Psoas muscle (tissue), 8 donors: ENCODE measurements around the gene KCNMA1. TPM values are rescaled to one million over a fixed set of nuclear protein-coding genes. Genes with fewer than 3 reads are reported as not detected.
"Not testable (repeated sequence)": the region's sequence is repeated elsewhere in the genome, so short reads cannot be mapped to it uniquely, and the experiment has no call there.

Experiments
- ATAC-seq, 4 donors: fragments of 200-7000 bp; cut with Tn5 transposase; one replicate each; pipeline ENCODE4 v1.9.1; 2020; ENCODE audit warnings: moderate library complexity in 3 of 4, mild to moderate bottlenecking in 2 of 4
- DNase-seq, 2 donors: peaks; one replicate each; pipeline ENCODE4 v3.0.0-alpha.2; 2020
- H3K27ac ChIP-seq: fragments of 200-600 bp; one replicate; pipeline ENCODE4 v1.8.0; 2022
- H3K27me3 ChIP-seq, 3 donors: fragments of 200-600 bp in 1 of 3; one replicate each; pipeline versions ENCODE4 v1.6.1 to v1.8.0; 2013 to 2022; ENCODE audit warnings: low read length in 2 of 3, mild to moderate bottlenecking in 2 of 3, moderate library complexity in 1 of 3; ENCODE audit not compliant: insufficient read depth in 3 of 3
- H3K36me3 ChIP-seq, 2 donors: fragments of 200-600 bp in 1 of 2; one replicate each; pipeline versions ENCODE4 v1.6.1 to v1.8.0; 2013 to 2022; ENCODE audit warnings: low read depth in 1 of 2, mild to moderate bottlenecking in 1 of 2, moderate library complexity in 1 of 2; ENCODE audit not compliant: insufficient read depth in 1 of 2
- H3K4me1 ChIP-seq: fragments of 200-600 bp; one replicate; pipeline ENCODE4 v1.8.0; 2022
- H3K4me3 ChIP-seq: fragments of 200-600 bp; one replicate; pipeline ENCODE4 v1.8.0; 2022; ENCODE audit warnings: mild to moderate bottlenecking
- H3K9me3 ChIP-seq: fragments of 200-600 bp; one replicate; pipeline ENCODE4 v1.8.0; 2022
- CTCF ChIP-seq: fragments of 200-600 bp; IDR thresholded peaks from one replicate; pipeline ENCODE4 v1.8.0; 2022; ENCODE audit warnings: antibody characterized with exemption
- WGBS, 3 donors: extraction: QIAGEN DNeasy Blood & Tissue Kit; methylation state at CpG; one replicate each; pipeline versions ENCODE4 v1.1.6 to v1.1.7; 2013; 5-methylcytosine and 5-hydroxymethylcytosine counted together
- intact Hi-C, 2 donors: fragments of 100-400 bp; cut with DNase I; formaldehyde crosslinking; loops; one replicate each; pipeline versions ENCODE4 v1.11.0 to v1.14.2; 2022
- polyA plus RNA-seq, 3 donors: library from polyadenylated mRNA; stranded (reverse); fragments of 200-250 nt; gene quantifications; one replicate each; pipeline ENCODE4 v1.2.3, GENCODE V29; 2013
- total RNA-seq, 4 donors: library from RNA; stranded (reverse); fragmentation: NEBNext Ultra II Directional in 2 of 4; extraction: Animal tissue kit (Norgen Biotek cat#: 25700) in 2 of 4; gene quantifications; one replicate each; pipeline versions ENCODE4 v1.2.1 to v1.2.4, GENCODE V29; 2021 to 2023
- donor health status: healthy with polysubstance abuse.
- donor health status: DM: no; HTN: no; CAD: no; lungs with moderate emphysema.
- donor health status: Bipolar disorder and iron deficiency.
- donor health status: healthy.
- donor health status: DM: yes; HTN: yes; CAD: no.
- donor health status: DM: no; HTN: no; CAD: no.
- donor health status: DM: no; HTN: no; CAD: no.
- donor health status: DM: yes; HTN: yes; CAD: no.

The KCNMA1 gene
- total and polyA plus RNA-seq, 7 donors, result 7.9 to 53.0 (median 41.9) TPM

- no peaks in the 10 kb centered on the region for H3K9me3 ChIP-seq
- no peaks in the 10 kb centered on the region for H3K27me3 ChIP-seq
- H3K4me1 ChIP-seq, result peaks cover 5% of the 10 kb centered on the region
- no peak overlapping the region for H3K27ac ChIP-seq
- DNase-seq (no peak), ATAC-seq (no peak)
- no peaks in the 10 kb centered on the region for H3K36me3 ChIP-seq
- TF ChIP-seq CTCF, result no peak
- intact Hi-C loops, result no loop called here
- WGBS, 3 donors, result 41 to 66% (median 42%) methylated on average over 5 of the region's 5 CpGs
- no peak overlapping the region for H3K4me3 ChIP-seq
Observed at GRCh38 chr10:77417359-77417758, 220.2 kb downstream of the KCNMA1 start.

GRCh38 chr10:77416311-77417135 lies 221.1 kb downstream of the KCNMA1 start:
- no peak for DNase-seq
- H3K27me3 ChIP-seq, result no peaks in the 10 kb centered on the region
- no peak for TF ChIP-seq CTCF
- 90 to 92% (median 90%) methylated on average over 14 of the region's 14 CpGs for WGBS, 3 donors
- peaks cover 9% of the 10 kb centered on the region for H3K4me1 ChIP-seq
- H3K9me3 ChIP-seq, result no peaks in the 10 kb centered on the region
- no peak overlapping the region for H3K27ac ChIP-seq
- H3K36me3 ChIP-seq, result no peaks in the 10 kb centered on the region
- H3K4me3 ChIP-seq, result no peak overlapping the region
- intact Hi-C loops, result no loop called here
- ATAC-seq, result no peak

DNA sequence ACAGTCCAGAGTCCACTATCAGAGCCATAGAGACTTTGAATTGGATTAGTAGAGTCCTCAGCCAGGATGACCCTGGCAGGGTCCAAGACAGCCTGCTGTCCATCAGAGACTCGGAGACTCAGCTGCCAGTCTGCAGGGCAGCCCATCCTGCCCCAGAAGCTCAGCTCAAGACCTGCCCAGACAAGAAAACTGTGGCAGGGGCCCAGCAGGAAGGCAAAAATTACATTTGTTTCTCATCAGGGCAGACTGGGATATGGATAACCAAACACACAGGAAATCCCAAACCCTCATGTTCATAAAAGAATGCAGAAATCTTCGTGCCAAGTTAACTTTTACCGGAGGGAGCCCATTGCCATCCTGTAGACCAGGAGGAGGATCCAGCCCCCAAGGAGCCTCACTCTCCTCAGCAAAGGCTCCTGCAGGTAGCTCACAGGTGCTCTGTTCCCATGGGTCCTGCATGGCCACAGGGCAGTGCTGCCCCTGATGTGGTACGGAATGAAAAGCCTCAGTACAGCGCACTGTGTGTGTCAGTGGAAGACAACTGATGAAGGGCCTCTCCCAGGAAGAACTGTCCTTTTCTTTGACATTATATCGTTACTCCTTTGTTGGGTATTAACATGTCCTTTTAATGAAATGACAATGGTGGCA lies 222.2 kb downstream of the KCNMA1 start:
- H3K27me3 ChIP-seq, result no peaks in the 10 kb centered on the region
- no peak for ATAC-seq
- H3K9me3 ChIP-seq, result no peaks in the 10 kb centered on the region
- no peak overlapping the region for H3K4me3 ChIP-seq
- peaks cover 15% of the 10 kb centered on the region for H3K4me1 ChIP-seq
- H3K27ac ChIP-seq, result no peak overlapping the region
- no peak for DNase-seq
- TF ChIP-seq CTCF, result no peak
- H3K36me3 ChIP-seq, result no peaks in the 10 kb centered on the region
- intact Hi-C loops, result no loop called here
- WGBS, 3 donors, result 74 to 80% (median 74%) methylated on average over 6 of the region's 6 CpGs

- ATAC-seq (no peak), DNase-seq (no peak)
- H3K9me3 ChIP-seq, result no peaks in the 10 kb centered on the region
- intact Hi-C loops, result no loop called here
- TF ChIP-seq CTCF, result no peak
- peaks cover 15% of the 10 kb centered on the region for H3K4me1 ChIP-seq
- no peak overlapping the region for H3K27ac ChIP-seq
- H3K4me3 ChIP-seq, result no peak overlapping the region
- no peaks in the 10 kb centered on the region for H3K36me3 ChIP-seq
- no peaks in the 10 kb centered on the region for H3K27me3 ChIP-seq
- WGBS, 3 donors, result 76 to 87% (median 80%) methylated on average over 7 of the region's 7 CpGs
Observed at GRCh38 chr10:77413231-77413630, 224.4 kb downstream of the KCNMA1 start.

- H3K4me1 ChIP-seq, result peaks cover 16% of the 10 kb centered on the region
- H3K4me3 ChIP-seq, H3K27ac ChIP-seq, H3K27me3 ChIP-seq, H3K36me3 ChIP-seq, intact Hi-C loops, DNase-seq, H3K9me3 ChIP-seq, ATAC-seq: not testable (repeated sequence)
- 80 to 89% (median 82%) methylated on average over 8 of the region's 8 CpGs for WGBS, 3 donors
Observed at GRCh38 chr10:77412573-77413133, 225.0 kb downstream of the KCNMA1 start.
